WTC11 (cell line): ENCODE data around the gene CLEC16A. TPM values are rescaled to one million over a fixed set of nuclear protein-coding genes. Genes with fewer than 3 reads are reported as not detected.

Experiments
- ATAC-seq: fragments of 200-7000 bp; cut with Tn5 transposase; 2 replicates; pipeline ENCODE4 v1.10.0; 2021; ENCODE audit warnings: mild to moderate bottlenecking, moderate library complexity
- CTCF ChIA-PET: fragments of 300-600 bp; sonication (Branson Sonifier 250); formaldehyde crosslinking; loops from one replicate; lab custom pipeline; 2021; ENCODE audit warnings: antibody characterized with exemption; lab: Charles Lee
- POLR2A ChIA-PET: fragments of 350-600 bp; sonication (Branson Sonifier 250); formaldehyde crosslinking; loops from one replicate; lab custom pipeline; 2021; ENCODE audit warnings: antibody characterized with exemption; lab: Charles Lee
- DNase-seq: peaks from one replicate; pipeline ENCODE4 v3.0.0; 2021; ENCODE audit warnings: low spot score
- H3K27ac Mint-ChIP-seq: 2 replicates; pipeline ENCODE4 v1.8.0; 2021; ENCODE audit warnings: mixed read lengths
- H3K27me3 Mint-ChIP-seq: 2 replicates; pipeline ENCODE4 v1.8.0; 2021; ENCODE audit warnings: low read depth, mild to moderate bottlenecking, moderate library complexity, mixed read lengths
- H3K36me3 Mint-ChIP-seq: 2 replicates; pipeline ENCODE4 v1.8.0; 2021; ENCODE audit warnings: mixed read lengths
- H3K4me1 Mint-ChIP-seq: 2 replicates; pipeline ENCODE4 v1.8.0; 2022; ENCODE audit warnings: mixed read lengths
- H3K4me3 Mint-ChIP-seq: 2 replicates; pipeline ENCODE4 v1.8.0; 2021; ENCODE audit warnings: mild to moderate bottlenecking, moderate library complexity, mixed read lengths
- H3K9me3 Mint-ChIP-seq: 2 replicates; pipeline ENCODE4 v1.8.0; 2021; ENCODE audit warnings: mixed read lengths
- ATF2 ChIP-seq: sonication (generic); formaldehyde crosslinking; IDR thresholded peaks from 2 replicates; pipeline ENCODE4 v1.8.1; 2022; ENCODE audit warnings: low read depth, missing genetic modification reagents, borderline replicate concordance
- E2F5 ChIP-seq: sonication (generic); formaldehyde crosslinking; IDR thresholded peaks from 2 replicates; pipeline ENCODE4 v1.8.1; 2022; ENCODE audit warnings: mild to moderate bottlenecking, moderate library complexity, missing genetic modification reagents
- FOXJ3 ChIP-seq: sonication (generic); formaldehyde crosslinking; IDR thresholded peaks from 2 replicates; pipeline ENCODE4 v1.9.0; 2021; ENCODE audit warnings: missing genetic modification reagents, mild to moderate bottlenecking, borderline replicate concordance
- GRHL2 ChIP-seq: fragments of 250-450 bp; sonication (Bioruptor Pico); IDR thresholded peaks from 2 replicates; pipeline ENCODE4 v1.8.0; 2022; ENCODE audit warnings: mild to moderate bottlenecking, moderate library complexity; ENCODE audit not compliant: insufficient replicate concordance, severe bottlenecking
- JAZF1 ChIP-seq: fragments of 250-450 bp; sonication (Bioruptor Pico); IDR thresholded peaks from 2 replicates; pipeline ENCODE4 v1.9.0; 2021; ENCODE audit warnings: moderate library complexity, mild to moderate bottlenecking, inconsistent platforms
- MXD4 ChIP-seq: fragments of 250-450 bp; sonication (Bioruptor Pico); IDR thresholded peaks from 2 replicates; pipeline ENCODE4 v1.8.0; 2021; ENCODE audit warnings: mild to moderate bottlenecking, moderate library complexity, borderline replicate concordance
- PRDM15 ChIP-seq: sonication (generic); formaldehyde crosslinking; IDR thresholded peaks from 2 replicates; pipeline ENCODE4 v1.8.0; 2022; ENCODE audit warnings: missing genetic modification reagents
- SMAD4 ChIP-seq: sonication (generic); formaldehyde crosslinking; IDR thresholded peaks from 2 replicates; pipeline ENCODE4 v1.8.0; 2022; ENCODE audit warnings: mild to moderate bottlenecking, missing genetic modification reagents
- TEAD4 ChIP-seq: sonication (generic); formaldehyde crosslinking; IDR thresholded peaks from 2 replicates; pipeline ENCODE4 v1.8.0; 2022; ENCODE audit warnings: mild to moderate bottlenecking, missing genetic modification reagents
- ZBTB21 ChIP-seq: sonication (generic); formaldehyde crosslinking; IDR thresholded peaks from 2 replicates; pipeline ENCODE4 v1.8.1; 2023; ENCODE audit warnings: mild to moderate bottlenecking, missing genetic modification reagents, borderline replicate concordance
- ZNF219 ChIP-seq: sonication (generic); formaldehyde crosslinking; IDR thresholded peaks from 2 replicates; pipeline ENCODE4 v1.8.0; 2023; ENCODE audit warnings: missing genetic modification reagents, mild to moderate bottlenecking, borderline replicate concordance
- ZNF263 ChIP-seq: sonication (generic); formaldehyde crosslinking; IDR thresholded peaks from 2 replicates; pipeline ENCODE4 v1.8.1; 2022; ENCODE audit warnings: low read depth, mild to moderate bottlenecking, moderate library complexity, missing genetic modification reagents
- ZNF317 ChIP-seq: sonication (generic); formaldehyde crosslinking; IDR thresholded peaks from 2 replicates; pipeline ENCODE4 v1.8.1; 2023; ENCODE audit warnings: low read depth, mild to moderate bottlenecking, moderate library complexity, missing genetic modification reagents, borderline replicate concordance
- total RNA-seq: library from RNA; stranded (reverse); gene quantifications from 3 replicates; pipeline ENCODE4 v1.2.3, GENCODE V29; 2021
- TF ChIP-seq, protein P1 (sequence below): fragments of 200-600 bp; IDR thresholded peaks from 2 replicates; pipeline ENCODE4 v1.8.0; 2022; ENCODE audit warnings: antibody characterized with exemption
- TF ChIP-seq, protein P2 (sequence below): fragments of 250-450 bp; sonication (Bioruptor Pico); IDR thresholded peaks from 2 replicates; pipeline ENCODE4 v1.9.0; 2021; ENCODE audit warnings: moderate library complexity, mild to moderate bottlenecking, inconsistent platforms, borderline replicate concordance

Gene CLEC16A
- total RNA-seq, 1 experiment from 2014 or later = 14.4 TPM

GRCh38 chr16:11131706-11132105, 187.3 kb downstream of the CLEC16A start (continued):
- no peak for TF ChIP-seq ZNF263 (CRISPR knock-in tag)
- TF ChIP-seq SMAD4 (CRISPR knock-in tag) = no peak
- TF ChIP-seq E2F5 (CRISPR knock-in tag) = no peak
- TF ChIP-seq JAZF1 (CRISPR knock-in tag) = no peak
- TF ChIP-seq, protein P1, sequence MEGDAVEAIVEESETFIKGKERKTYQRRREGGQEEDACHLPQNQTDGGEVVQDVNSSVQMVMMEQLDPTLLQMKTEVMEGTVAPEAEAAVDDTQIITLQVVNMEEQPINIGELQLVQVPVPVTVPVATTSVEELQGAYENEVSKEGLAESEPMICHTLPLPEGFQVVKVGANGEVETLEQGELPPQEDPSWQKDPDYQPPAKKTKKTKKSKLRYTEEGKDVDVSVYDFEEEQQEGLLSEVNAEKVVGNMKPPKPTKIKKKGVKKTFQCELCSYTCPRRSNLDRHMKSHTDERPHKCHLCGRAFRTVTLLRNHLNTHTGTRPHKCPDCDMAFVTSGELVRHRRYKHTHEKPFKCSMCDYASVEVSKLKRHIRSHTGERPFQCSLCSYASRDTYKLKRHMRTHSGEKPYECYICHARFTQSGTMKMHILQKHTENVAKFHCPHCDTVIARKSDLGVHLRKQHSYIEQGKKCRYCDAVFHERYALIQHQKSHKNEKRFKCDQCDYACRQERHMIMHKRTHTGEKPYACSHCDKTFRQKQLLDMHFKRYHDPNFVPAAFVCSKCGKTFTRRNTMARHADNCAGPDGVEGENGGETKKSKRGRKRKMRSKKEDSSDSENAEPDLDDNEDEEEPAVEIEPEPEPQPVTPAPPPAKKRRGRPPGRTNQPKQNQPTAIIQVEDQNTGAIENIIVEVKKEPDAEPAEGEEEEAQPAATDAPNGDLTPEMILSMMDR = no peak
- no peak for TF ChIP-seq PRDM15 (CRISPR knock-in tag)
- no peak for TF ChIP-seq GRHL2

- TF ChIP-seq ZNF219 (no peak), MXD4 (CRISPR knock-in tag) (no peak), ZNF317 (CRISPR knock-in tag) (no peak), ATF2 (CRISPR knock-in tag) (no peak), ZBTB21 (no peak), TEAD4 (CRISPR knock-in tag) (no peak), FOXJ3 (no peak)
- TF ChIP-seq, protein P2, sequence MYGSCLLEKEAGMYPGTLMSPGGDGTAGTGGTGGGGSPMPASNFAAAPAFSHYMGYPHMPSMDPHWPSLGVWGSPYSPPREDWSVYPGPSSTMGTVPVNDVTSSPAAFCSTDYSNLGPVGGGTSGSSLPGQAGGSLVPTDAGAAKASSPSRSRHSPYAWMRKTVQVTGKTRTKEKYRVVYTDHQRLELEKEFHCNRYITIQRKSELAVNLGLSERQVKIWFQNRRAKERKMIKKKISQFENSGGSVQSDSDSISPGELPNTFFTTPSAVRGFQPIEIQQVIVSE = no peak
- TF ChIP-seq, all 79 proteins: peak for 0
- Mint-ChIP-seq H3K27me3 (no peaks in the 10 kb centered on the region), H3K9me3 (no peaks in the 10 kb centered on the region), H3K27ac (no peak overlapping the region), H3K36me3 (no peaks in the 10 kb centered on the region), H3K4me1 (peaks cover 12% of the 10 kb centered on the region), H3K4me3 (no peak overlapping the region)
- ChIA-PET POLR2A (interaction anchor here (0.6 to 0.7 kb wide), 2 partner anchors 19 to 117 kb away, joined by 3 to 5 read pairs; no protein-coding TSS in a partner anchor), CTCF (interaction anchor here (0.7 to 1.8 kb wide), 5 partner anchors 179 to 263 kb away, joined by 3 to 6 read pairs (median 3); no protein-coding TSS in a partner anchor)
- DNase-seq (no peak), ATAC-seq (no peak)
Measured at GRCh38 chr16:11133344-11133943, 189.1 kb downstream of the CLEC16A start.
